Adrenal gland (tissue), 5 donors: Measurements from ENCODE around the gene MLIP.

Experiments used
- CTCF ChIP-seq, 6 experiments: fragments of 450-650 bp in 4 of 6; fragments of 200-600 bp in 2 of 6; sonication (generic) in 1 of 6; IDR thresholded peaks; 1 replicate in 5 of 6; 2 replicates in 1 of 6; pipeline versions ENCODE4 v1.5.1 to v1.8.0; 2016 to 2021; ENCODE audit warnings: antibody characterized with exemption in 6 of 6, mild to moderate bottlenecking in 2 of 6, moderate library complexity in 1 of 6
- POLR2A ChIP-seq, 2 donors: fragments of 450-650 bp; IDR thresholded peaks; one replicate each; pipeline ENCODE4 v1.6.1; 2017; ENCODE audit warnings: antibody characterized with exemption in 2 of 2, mild to moderate bottlenecking in 2 of 2, moderate library complexity in 1 of 2
- donor health status: DM: no; HTN: no; CAD: no.

- TF ChIP-seq POLR2A (IDR thresholded peaks at IDR 0.05) (no peak), CTCF (IDR thresholded peaks at IDR 0.05) (no peak)
These were observed 23.7 kb downstream of the MLIP start for GRCh38 chr6:54134935-54135334.
